ENCODE data around the gene SULT1C2. TPM values are rescaled to one million over a fixed set of nuclear protein-coding genes. Genes with fewer than 3 reads are reported as not detected.

The SULT1C2 gene
- total and polyA plus RNA-seq, 4 donors, result 0.07 to 8.9 (median 0.62) TPM

GRCh38 chr2:108324531-108325255, 36.0 kb downstream of the SULT1C2 start:
- DNase-seq (ENCODE audit: low spot score), result no peak
- Histone ChIP-seq H3K9me3 (ENCODE audit: control insufficient read depth in 4 of 4, low read length in 3 of 4) (no peaks in the 10 kb centered on the region), H3K27ac (ENCODE audit: low read depth in 1 of 2, low read length in 2 of 2) (no peak overlapping the region), H3K4me3 (ENCODE audit: low read depth in 1 of 3, low read length in 3 of 3) (no peak overlapping the region), H3K36me3 (ENCODE audit: control insufficient read depth in 4 of 4, insufficient read depth in 3 of 4, low read depth in 1 of 4, low read length in 3 of 4) (no peaks in the 10 kb centered on the region), H3K27me3 (ENCODE audit: control insufficient read depth in 4 of 4, insufficient read depth in 4 of 4, low read length in 3 of 4) (no peaks in the 10 kb centered on the region), H3K4me1 (ENCODE audit: control insufficient read depth in 4 of 4, insufficient read depth in 4 of 4, low read length in 3 of 4) (no peaks in the 10 kb centered on the region), H3K9ac (ENCODE audit: low read depth in 1 of 2, low read length in 2 of 2) (no peak overlapping the region)
- no peak for TF ChIP-seq MAX (IDR thresholded peaks at IDR 0.05)
- no peak for TF ChIP-seq SP1 (IDR thresholded peaks at IDR 0.05)
- no peak for TF ChIP-seq GABPA (IDR thresholded peaks at IDR 0.05 in 1 of 2, conservative IDR thresholded peaks at IDR 0.05 in 1 of 2)
- no peak for TF ChIP-seq HNF4A (conservative IDR thresholded peaks at IDR 0.05)
- no peak for TF ChIP-seq JUND (IDR thresholded peaks at IDR 0.05)
- no peak for TF ChIP-seq ZBTB33 (IDR thresholded peaks at IDR 0.05)
- no peak for TF ChIP-seq NR2F2 (IDR thresholded peaks at IDR 0.05)
- 84% methylated on average over 2 of the region's 2 CpGs for WGBS

- WGBS, result 84% methylated on average over 2 of the region's 2 CpGs
- Histone ChIP-seq H3K4me1 (ENCODE audit: control insufficient read depth in 4 of 4, insufficient read depth in 4 of 4, low read length in 3 of 4) (no peaks in the 10 kb centered on the region), H3K9me3 (ENCODE audit: control insufficient read depth in 4 of 4, low read length in 3 of 4) (no peaks in the 10 kb centered on the region), H3K27me3 (ENCODE audit: control insufficient read depth in 4 of 4, insufficient read depth in 4 of 4, low read length in 3 of 4) (no peaks in the 10 kb centered on the region), H3K27ac (ENCODE audit: low read depth in 1 of 2, low read length in 2 of 2) (no peak overlapping the region), H3K36me3 (ENCODE audit: control insufficient read depth in 4 of 4, insufficient read depth in 3 of 4, low read depth in 1 of 4, low read length in 3 of 4) (no peaks in the 10 kb centered on the region), H3K9ac (ENCODE audit: low read depth in 1 of 2, low read length in 2 of 2) (no peak overlapping the region), H3K4me3 (ENCODE audit: low read depth in 1 of 3, low read length in 3 of 3) (no peak overlapping the region)
- DNase-seq (ENCODE audit: low spot score), result no peak
- TF ChIP-seq HNF4G (IDR thresholded peaks at IDR 0.05) (no peak), REST (IDR thresholded peaks at IDR 0.05) (no peak), JUND (IDR thresholded peaks at IDR 0.05) (no peak), RAD21 (IDR thresholded peaks at IDR 0.05) (no peak), YY1 (IDR thresholded peaks at IDR 0.05) (no peak), ZBTB33 (IDR thresholded peaks at IDR 0.05) (no peak), GABPA (IDR thresholded peaks at IDR 0.05 in 1 of 2, conservative IDR thresholded peaks at IDR 0.05 in 1 of 2) (no peak), TAF1 (conservative IDR thresholded peaks at IDR 0.05) (no peak), FOXA2 (IDR thresholded peaks at IDR 0.05) (no peak), EGR1 (IDR thresholded peaks at IDR 0.05; ENCODE audit: low read depth in 2 of 2) (no peak), MAX (IDR thresholded peaks at IDR 0.05) (no peak), NR2F2 (IDR thresholded peaks at IDR 0.05) (no peak), FOXA1 (IDR thresholded peaks at IDR 0.05) (no peak), ATF3 (IDR thresholded peaks at IDR 0.05) (no peak), SP1 (IDR thresholded peaks at IDR 0.05) (no peak)
Measured at GRCh38 chr2:108325756-108326155, 37.1 kb downstream of the SULT1C2 start.
